Activated naive CD8-positive, alpha-beta T cell treated with anti-CD3 and anti-CD28 coated beads, Interleukin-2, amount 10 ng/mL, durations not matched to agents 7 days and 5 days (primary cell): Measurements from ENCODE around the gene LPCAT3. TPM values are rescaled to one million over a fixed set of nuclear protein-coding genes. Genes with fewer than 3 reads are reported as not detected.

Experiments used
- ATAC-seq: fragments of 150-1000 bp; cut with Tn5 transposase; one replicate; pipeline ENCODE4 v1.10.0; 2021; ENCODE audit warnings: low read depth, moderate library complexity
- POLR2A ChIA-PET: fragments of 350-600 bp; sonication (Branson Sonifier 250); formaldehyde crosslinking; loops from one replicate; lab custom pipeline; 2021; ENCODE audit warnings: antibody characterized with exemption; lab: Charles Lee
- DNase-seq: peaks from one replicate; pipeline ENCODE4 v3.0.0; 2021
- H3K27ac Mint-ChIP-seq: one replicate; pipeline ENCODE4 v1.8.0; 2022; ENCODE audit warnings: mild to moderate bottlenecking, mixed read lengths
- H3K27me3 Mint-ChIP-seq: one replicate; pipeline ENCODE4 v1.8.0; 2022; ENCODE audit warnings: mild to moderate bottlenecking, moderate library complexity, mixed read lengths
- H3K36me3 Mint-ChIP-seq: one replicate; pipeline ENCODE4 v1.8.0; 2021; ENCODE audit warnings: mild to moderate bottlenecking, mixed read lengths
- H3K4me1 Mint-ChIP-seq: one replicate; pipeline ENCODE4 v1.8.0; 2021; ENCODE audit warnings: mixed read lengths
- H3K4me3 Mint-ChIP-seq: one replicate; pipeline ENCODE4 v1.8.0; 2022; ENCODE audit warnings: mild to moderate bottlenecking, moderate library complexity, mixed read lengths
- H3K9me3 Mint-ChIP-seq: one replicate; pipeline ENCODE4 v1.8.0; 2021; ENCODE audit warnings: mixed read lengths
- total RNA-seq, 2 experiments: library from RNA; stranded (reverse); gene quantifications; one replicate each; pipeline ENCODE4 v1.2.3, GENCODE V29; 2021

Gene LPCAT3
- total RNA-seq, 2 experiments from 2014 or later = 30.3 to 33.9 TPM

DNA sequence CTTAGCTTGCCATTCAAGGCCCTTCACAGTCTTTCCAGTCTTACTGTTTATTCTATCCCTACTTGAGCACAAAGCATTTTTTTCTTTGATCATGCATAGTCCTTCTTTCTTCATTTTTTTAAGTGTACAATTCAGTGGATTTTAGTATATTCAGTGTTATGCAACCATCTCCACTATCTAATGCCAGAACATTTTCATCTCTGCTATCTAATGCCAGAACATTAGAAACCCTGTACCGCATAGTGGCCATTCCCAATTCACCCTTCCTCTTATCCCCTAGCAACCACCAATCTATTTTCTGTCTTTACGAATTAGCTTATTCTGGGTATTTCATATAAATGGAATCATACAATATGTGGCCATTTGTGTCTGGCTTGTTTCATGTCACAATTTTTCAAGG, 13.4 kb downstream of the LPCAT3 start:
- POLR2A ChIA-PET = interaction anchor here (0.6 kb wide), 2 partner anchors 32 to 437 kb away, joined by 3 read pairs; no protein-coding TSS in a partner anchor
- Mint-ChIP-seq H3K4me3 (no peak overlapping the region), H3K27me3 (no peaks in the 10 kb centered on the region), H3K36me3 (peaks cover 2% of the 10 kb centered on the region), H3K27ac (no peak overlapping the region), H3K4me1 (peaks cover 9% of the 10 kb centered on the region), H3K9me3 (no peaks in the 10 kb centered on the region)
- no peak for ATAC-seq
- DNase-seq = no peak

DNA sequence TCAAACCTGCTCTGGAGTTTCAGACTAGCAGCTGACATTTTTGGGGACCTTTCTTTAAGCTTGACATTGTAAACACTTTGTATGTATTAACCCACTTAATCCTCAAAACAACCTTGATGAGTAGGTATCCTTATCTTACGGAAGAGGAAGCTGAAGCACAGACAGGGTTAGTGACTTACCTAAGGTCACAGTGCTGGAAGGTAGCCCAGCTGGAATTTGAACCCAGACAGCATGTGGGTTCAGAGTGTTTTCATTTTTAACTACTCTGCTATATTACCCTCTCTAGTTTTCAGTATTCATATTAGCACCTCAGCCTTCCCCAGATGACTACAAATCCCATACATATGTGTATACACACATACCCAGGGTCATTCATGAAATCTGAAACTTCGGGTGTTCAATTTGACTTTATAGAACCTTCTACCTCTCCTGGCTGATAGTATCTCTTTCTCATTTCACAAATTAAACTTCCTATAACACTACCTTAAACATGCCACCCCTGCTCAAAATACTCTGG, 13.9 kb downstream of the LPCAT3 start:
- no peak overlapping the region for H3K4me3 Mint-ChIP-seq
- peaks cover 9% of the 10 kb centered on the region for H3K4me1 Mint-ChIP-seq
- no peak for DNase-seq
- no peak overlapping the region for H3K27ac Mint-ChIP-seq
- peaks cover 2% of the 10 kb centered on the region for H3K36me3 Mint-ChIP-seq
- no peak for ATAC-seq
- POLR2A ChIA-PET = interaction anchor here (0.6 to 0.8 kb wide), 2 partner anchors 13 to 437 kb away, joined by 3 read pairs; no protein-coding TSS in a partner anchor
- no peaks in the 10 kb centered on the region for H3K9me3 Mint-ChIP-seq
- H3K27me3 Mint-ChIP-seq = no peaks in the 10 kb centered on the region

DNA sequence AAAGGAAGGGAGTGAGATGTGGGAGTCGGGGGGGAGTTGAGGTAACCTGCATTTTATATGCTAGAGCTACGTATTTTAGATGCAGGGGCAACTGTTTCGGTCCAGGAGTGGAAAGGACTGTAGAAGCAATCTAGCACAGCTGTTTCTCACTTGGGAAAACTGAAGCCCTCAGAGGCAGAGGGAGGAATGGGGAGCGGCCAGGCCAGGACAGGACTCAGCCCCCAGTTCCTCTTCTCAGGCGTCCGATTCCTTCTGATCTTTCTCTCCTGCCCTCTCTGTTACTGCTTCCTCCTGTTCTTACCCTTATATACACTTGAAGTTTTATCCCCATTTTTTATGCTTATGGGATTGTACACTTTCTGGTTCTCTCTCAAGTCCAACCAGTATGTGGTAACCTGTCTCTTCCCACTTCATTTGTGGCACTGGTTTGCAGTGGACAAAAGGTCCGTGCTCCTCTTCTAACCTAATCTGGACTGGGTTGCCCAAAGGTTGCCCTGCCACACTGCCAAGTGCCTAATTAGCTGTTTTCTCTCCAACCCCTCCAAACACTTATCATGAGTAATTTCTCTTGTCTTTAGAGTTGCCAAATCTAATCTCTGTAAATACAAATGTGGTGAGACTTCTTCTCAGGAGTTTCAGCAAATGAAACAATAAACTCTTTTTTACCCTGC, 16.2 kb downstream of the LPCAT3 start:
- H3K4me1 Mint-ChIP-seq = no peaks in the 10 kb centered on the region
- H3K27ac Mint-ChIP-seq = no peak overlapping the region
- peaks cover 4% of the 10 kb centered on the region for H3K36me3 Mint-ChIP-seq
- ATAC-seq = no peak
- H3K9me3 Mint-ChIP-seq = no peaks in the 10 kb centered on the region
- no peak overlapping the region for H3K4me3 Mint-ChIP-seq
- H3K27me3 Mint-ChIP-seq = no peaks in the 10 kb centered on the region
- POLR2A ChIA-PET = no interaction called here
- no peak for DNase-seq

DNA sequence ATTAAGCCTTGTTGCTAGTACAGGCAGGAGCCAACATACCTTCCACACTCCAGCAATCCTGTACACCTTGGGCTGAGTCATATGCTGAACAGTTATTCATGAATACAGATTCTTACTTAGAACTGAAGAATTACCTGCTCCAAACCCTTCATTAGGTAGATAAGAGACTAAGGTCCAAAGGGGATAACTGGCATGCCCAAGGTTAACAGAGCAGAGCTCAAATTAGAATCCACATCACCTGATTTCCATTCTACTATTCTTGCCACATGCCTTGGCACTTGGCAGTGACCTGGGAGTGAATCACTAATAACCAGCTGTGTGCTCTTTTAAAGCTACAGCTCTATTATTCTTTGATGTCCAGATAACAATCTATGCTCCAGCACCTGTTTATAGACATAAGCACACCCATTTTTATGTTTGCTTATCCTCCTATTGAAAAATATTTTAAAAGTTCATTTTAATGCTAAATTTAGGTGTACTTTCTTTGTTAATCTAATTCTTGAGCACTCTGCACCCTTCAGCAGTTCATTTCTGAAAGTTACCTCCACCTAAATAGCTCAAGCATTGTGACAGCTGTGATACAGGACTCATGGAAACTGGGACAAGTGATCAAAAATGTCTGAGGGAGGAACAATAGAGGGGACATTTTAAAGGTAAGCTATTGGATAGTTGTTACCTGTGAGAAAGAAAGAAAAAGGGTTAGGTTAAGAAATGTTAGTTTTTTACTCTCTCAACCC, 19.4 kb downstream of the LPCAT3 start:
- POLR2A ChIA-PET = interaction anchor here (0.6 to 1.1 kb wide), 3 partner anchors 24 to 275 kb away, joined by 3 to 5 read pairs (median 3); partner anchors contain the start of gene COPS7A

DNA sequence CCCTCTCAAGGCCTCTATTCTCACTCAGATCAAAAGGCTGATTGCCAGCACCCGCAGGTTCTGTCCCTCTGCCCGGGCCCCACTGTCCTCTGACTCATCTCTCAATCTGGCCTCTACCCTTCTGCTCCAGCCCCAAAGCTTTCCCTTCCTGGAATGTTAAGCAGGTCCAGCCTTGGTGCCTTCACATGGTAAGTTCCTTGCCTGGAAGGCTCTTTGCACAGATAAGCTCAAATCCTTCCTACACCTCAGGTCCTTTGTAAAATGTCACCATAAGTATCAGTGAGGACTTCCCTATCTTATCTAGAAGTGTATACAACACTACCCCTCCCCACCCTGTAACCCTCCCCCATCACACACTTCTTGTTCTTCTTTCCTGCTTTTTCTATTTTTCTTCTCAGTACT, 22.2 kb downstream of the LPCAT3 start:
- Mint-ChIP-seq H3K9me3 (no peaks in the 10 kb centered on the region), H3K27me3 (no peaks in the 10 kb centered on the region), H3K4me1 (peaks cover 2% of the 10 kb centered on the region), H3K4me3 (no peak overlapping the region), H3K27ac (no peak overlapping the region), H3K36me3 (peaks cover 12% of the 10 kb centered on the region)
- DNase-seq (no peak), ATAC-seq (no peak)
- POLR2A ChIA-PET = no interaction called here

More for the DNA sequence above, 19.4 kb downstream of the LPCAT3 start:
- H3K4me3 Mint-ChIP-seq = no peak overlapping the region
- H3K27ac Mint-ChIP-seq = no peak overlapping the region
- ATAC-seq (no peak), DNase-seq (no peak)
- H3K4me1 Mint-ChIP-seq = peaks cover 2% of the 10 kb centered on the region
- H3K36me3 Mint-ChIP-seq = peaks cover 13% of the 10 kb centered on the region
- H3K9me3 Mint-ChIP-seq = no peaks in the 10 kb centered on the region
- no peaks in the 10 kb centered on the region for H3K27me3 Mint-ChIP-seq

DNA sequence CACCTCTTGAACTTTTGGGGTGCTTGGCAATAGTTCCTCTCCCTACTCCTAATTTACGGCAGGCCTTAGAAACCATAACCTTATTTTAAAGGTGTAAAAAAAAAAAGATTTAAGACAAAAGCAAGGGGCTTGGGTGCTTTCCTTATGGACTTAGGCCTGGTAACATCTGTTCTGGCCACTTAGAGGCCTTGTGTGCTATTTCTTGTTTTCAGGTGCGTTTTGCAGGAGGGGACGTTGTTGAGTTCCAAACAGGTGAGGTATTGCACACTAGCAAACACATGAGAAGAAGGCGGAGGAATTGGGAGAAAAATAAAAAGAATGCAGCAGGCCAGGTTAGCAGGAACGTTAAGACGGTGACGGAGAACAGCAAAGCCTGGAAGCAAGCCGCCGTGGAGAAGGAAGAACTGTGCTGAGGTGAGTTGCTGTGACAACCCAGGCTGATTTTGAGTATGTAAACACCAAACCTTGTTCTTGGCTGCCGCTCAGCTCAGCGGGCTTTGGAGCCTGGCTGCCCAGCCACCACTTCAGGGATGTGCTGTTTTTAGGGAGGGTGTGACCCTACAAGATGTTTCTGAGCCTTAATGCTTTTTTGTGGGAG, 30.2 kb downstream of the LPCAT3 start:
- ATAC-seq (no peak), DNase-seq (no peak)
- no peak overlapping the region for H3K27ac Mint-ChIP-seq
- POLR2A ChIA-PET = no interaction called here
- no peaks in the 10 kb centered on the region for H3K4me1 Mint-ChIP-seq
- no peaks in the 10 kb centered on the region for H3K27me3 Mint-ChIP-seq
- H3K9me3 Mint-ChIP-seq = no peaks in the 10 kb centered on the region
- peaks cover 4% of the 10 kb centered on the region for H3K36me3 Mint-ChIP-seq
- H3K4me3 Mint-ChIP-seq = no peak overlapping the region

DNA sequence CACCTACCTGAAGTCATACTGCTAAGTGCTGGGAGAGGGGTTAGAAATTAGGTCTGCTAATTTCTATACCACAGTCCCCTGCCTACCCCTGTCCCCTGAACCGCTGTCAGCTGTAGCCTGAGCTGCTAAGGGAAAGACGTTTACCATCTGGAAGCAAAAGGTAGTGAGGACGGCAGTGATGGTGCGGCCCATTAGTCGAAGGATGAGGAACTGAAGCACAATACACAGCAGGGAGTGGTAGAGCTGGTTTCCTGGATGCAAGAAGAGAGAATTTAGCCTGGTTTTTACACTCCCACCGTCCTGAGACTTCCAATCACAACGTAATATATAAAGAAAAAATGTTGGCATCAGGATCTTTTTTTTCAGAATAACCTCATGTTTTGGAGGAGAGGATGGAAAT, 35.7 kb downstream of the LPCAT3 start:
- POLR2A ChIA-PET = no interaction called here
- H3K27me3 Mint-ChIP-seq = no peaks in the 10 kb centered on the region
- peaks cover 1% of the 10 kb centered on the region for H3K4me1 Mint-ChIP-seq
- peaks cover 7% of the 10 kb centered on the region for H3K36me3 Mint-ChIP-seq
- no peak overlapping the region for H3K27ac Mint-ChIP-seq
- H3K9me3 Mint-ChIP-seq = no peaks in the 10 kb centered on the region
- DNase-seq = no peak
- no peak overlapping the region for H3K4me3 Mint-ChIP-seq
- no peak for ATAC-seq

DNA sequence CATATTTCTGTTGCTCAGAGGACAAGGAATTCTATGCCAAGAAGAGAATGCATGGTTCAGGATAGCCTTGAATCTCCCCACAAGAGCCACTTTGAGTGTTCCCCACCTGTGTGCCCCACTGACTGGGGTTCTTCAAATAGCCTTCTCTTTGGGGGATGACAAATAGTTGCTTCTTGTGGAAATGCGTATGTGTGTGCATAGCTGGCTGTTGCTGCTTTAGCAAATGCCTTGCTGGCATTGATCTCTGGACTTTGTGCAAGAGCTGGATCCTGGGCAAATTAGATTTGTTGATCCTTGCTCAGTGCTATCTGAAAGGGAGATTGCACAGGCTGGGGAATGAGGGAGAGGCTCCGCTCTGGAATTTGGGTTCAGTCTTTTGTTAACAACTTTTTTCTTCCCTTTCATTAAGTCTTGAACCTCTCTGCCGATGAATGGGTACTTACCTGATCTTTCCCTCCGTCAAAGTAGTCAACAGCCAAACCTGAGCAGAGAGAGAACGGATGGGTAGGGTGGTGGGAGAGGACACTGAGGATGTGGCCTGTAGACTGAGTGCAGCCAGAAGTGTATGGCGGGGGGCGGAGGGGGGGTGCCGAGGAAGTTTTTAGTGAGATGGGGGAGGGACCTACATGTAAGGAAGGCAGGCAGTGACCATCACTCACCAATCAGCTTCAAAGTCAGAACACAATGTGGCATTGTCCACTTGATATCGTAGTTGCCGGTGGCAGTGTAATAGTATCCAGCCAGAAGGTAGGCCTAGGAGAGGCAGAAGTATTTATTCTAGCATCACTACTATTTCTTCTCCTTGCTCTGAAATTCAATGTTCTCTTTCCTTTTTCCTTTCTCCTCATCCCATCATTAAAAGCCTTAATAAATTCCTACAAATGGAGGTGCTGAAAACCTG, 36.9 kb downstream of the LPCAT3 start:
- H3K4me1 Mint-ChIP-seq = peaks cover 1% of the 10 kb centered on the region
- no peak for ATAC-seq
- H3K4me3 Mint-ChIP-seq = no peak overlapping the region
- peak overlapping the region; percentile 46 for H3K27ac Mint-ChIP-seq
- POLR2A ChIA-PET = no interaction called here
- peaks cover 7% of the 10 kb centered on the region for H3K36me3 Mint-ChIP-seq
- DNase-seq = no peak
- H3K27me3 Mint-ChIP-seq = no peaks in the 10 kb centered on the region
- no peaks in the 10 kb centered on the region for H3K9me3 Mint-ChIP-seq

DNA sequence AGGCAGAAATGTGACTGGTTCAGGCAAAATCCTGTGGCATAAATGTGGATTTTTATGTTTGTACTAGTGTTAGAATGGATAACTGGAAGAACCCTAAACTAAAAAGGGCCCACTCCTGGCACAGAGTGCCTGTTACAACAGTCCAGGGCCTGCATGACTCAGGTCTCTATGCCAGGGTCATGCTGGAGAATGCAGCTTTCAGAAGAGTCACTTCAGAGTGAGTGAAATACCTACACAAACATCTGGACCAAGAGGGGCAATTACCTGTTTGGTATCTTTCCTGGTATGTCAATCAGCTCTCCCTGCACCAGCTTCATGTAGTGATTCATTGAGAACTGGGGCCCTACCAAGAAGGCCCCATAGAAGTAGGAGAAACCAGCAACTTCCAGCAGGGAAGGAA, 37.5 kb downstream of the LPCAT3 start:
- H3K36me3 Mint-ChIP-seq = peaks cover 7% of the 10 kb centered on the region

DNA sequence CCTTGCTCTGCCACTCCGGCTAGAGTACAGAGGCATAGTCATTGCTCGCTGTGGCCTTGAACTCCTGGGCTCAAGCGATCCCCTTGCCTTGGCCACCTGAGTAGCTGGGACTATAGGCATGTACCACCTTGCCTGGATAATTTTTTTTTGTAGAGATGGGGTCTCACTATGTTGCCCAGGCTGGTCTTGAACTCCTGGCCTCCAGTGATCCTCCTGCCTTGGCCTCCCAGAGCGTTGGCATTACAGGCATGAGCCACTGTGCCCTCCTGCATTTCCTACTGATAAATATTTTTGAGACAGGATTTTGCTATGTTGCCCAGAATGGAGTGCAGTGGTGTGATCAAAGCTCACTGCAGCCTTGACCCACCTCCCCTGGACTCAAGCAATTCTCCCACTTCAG, 38.2 kb downstream of the LPCAT3 start:
- Mint-ChIP-seq H3K4me3 (no peak overlapping the region), H3K9me3 (no peaks in the 10 kb centered on the region), H3K36me3 (peaks cover 11% of the 10 kb centered on the region), H3K27ac (no peak overlapping the region), H3K4me1 (peaks cover 6% of the 10 kb centered on the region), H3K27me3 (no peaks in the 10 kb centered on the region)
- ATAC-seq (no peak), DNase-seq (no peak)
- POLR2A ChIA-PET = interaction anchor here (0.6 kb wide), 1 partner anchor 123 kb away, joined by 3 read pairs; no protein-coding TSS in a partner anchor

More for the DNA sequence above, 37.5 kb downstream of the LPCAT3 start:
- H3K4me1 Mint-ChIP-seq = peaks cover 2% of the 10 kb centered on the region
- no peaks in the 10 kb centered on the region for H3K27me3 Mint-ChIP-seq
- no peaks in the 10 kb centered on the region for H3K9me3 Mint-ChIP-seq
- no peak overlapping the region for H3K4me3 Mint-ChIP-seq
- POLR2A ChIA-PET = no interaction called here
- no peak for DNase-seq
- H3K27ac Mint-ChIP-seq = no peak overlapping the region
- ATAC-seq = no peak

DNA sequence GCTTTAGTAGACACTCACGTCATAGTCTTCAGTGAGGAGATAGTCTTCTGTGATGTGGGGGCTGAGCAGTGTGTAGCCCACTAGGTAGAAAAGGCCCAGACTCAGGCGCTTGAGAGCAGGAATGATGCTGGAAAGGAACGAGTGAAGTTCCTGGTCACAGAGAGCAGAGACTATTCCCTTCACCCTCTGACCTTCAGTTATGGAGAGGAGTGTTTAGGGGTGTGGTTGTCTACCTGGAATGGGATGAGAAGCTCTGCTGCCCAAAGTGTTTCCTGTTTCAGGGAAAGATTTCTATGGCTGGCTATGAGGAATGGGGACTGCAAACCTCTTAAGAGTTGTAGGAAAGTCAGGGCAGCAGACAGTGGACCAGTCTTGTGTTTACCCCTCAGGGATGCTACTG, 38.8 kb downstream of the LPCAT3 start:
- Mint-ChIP-seq H3K27me3 (no peaks in the 10 kb centered on the region), H3K9me3 (no peaks in the 10 kb centered on the region), H3K4me3 (no peak overlapping the region), H3K36me3 (peaks cover 13% of the 10 kb centered on the region), H3K4me1 (peaks cover 8% of the 10 kb centered on the region), H3K27ac (no peak overlapping the region)
- POLR2A ChIA-PET = no interaction called here
- ATAC-seq (no peak), DNase-seq (no peak)

DNA sequence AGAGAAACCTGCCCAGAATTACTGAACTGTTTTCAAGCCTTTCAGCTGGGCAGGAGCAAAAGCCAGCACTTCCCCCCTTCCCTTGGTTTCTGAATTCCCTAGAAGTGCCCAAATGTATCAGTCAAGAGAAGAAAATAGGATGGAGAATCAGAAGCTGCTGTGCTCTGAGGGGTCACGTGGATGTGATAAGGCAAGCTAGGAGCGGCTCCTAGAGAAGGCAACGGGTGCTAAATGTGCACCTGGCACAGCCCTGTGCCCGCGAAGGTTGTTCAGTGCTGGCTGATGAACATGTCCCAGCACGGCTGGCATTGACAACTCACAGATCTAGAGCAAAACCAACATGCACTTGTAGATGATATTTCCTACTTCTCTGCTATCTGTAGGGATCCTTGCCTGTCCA, 39.3 kb downstream of the LPCAT3 start:
- peaks cover 8% of the 10 kb centered on the region for H3K4me1 Mint-ChIP-seq
- ATAC-seq = no peak
- no peak for DNase-seq
- H3K27me3 Mint-ChIP-seq = no peaks in the 10 kb centered on the region
- H3K4me3 Mint-ChIP-seq = no peak overlapping the region
- H3K27ac Mint-ChIP-seq = peak overlapping the region; percentile 17
- H3K36me3 Mint-ChIP-seq = peaks cover 13% of the 10 kb centered on the region
- no peaks in the 10 kb centered on the region for H3K9me3 Mint-ChIP-seq
- POLR2A ChIA-PET = no interaction called here

DNA sequence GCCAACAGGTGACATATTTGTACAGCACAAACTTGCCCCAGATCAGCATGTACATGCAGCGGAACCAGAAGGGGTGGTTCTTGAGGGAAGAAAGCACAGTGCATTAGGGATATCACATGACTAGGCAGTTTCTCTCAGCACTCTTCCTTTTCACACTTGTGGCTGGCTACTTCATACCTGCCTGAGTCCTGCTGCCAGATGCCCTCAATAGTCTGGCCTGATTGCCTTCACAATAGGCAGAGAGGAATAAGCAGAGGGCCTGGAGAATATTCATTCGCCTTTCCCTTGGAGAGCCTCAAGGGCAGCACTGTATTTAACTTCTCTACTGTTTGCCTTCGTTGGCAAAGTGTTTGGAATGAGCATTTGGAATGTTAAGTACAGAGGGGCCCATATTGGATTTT, 39.7 kb downstream of the LPCAT3 start:
- no peaks in the 10 kb centered on the region for H3K9me3 Mint-ChIP-seq
- no peak overlapping the region for H3K4me3 Mint-ChIP-seq
- DNase-seq (no peak), ATAC-seq (no peak)
- POLR2A ChIA-PET = no interaction called here
- no peaks in the 10 kb centered on the region for H3K27me3 Mint-ChIP-seq
- H3K36me3 Mint-ChIP-seq = peaks cover 13% of the 10 kb centered on the region
- peaks cover 10% of the 10 kb centered on the region for H3K4me1 Mint-ChIP-seq
- peak overlapping the region; percentile 17 for H3K27ac Mint-ChIP-seq
